IMR-90 (cell line): ENCODE measurements around the gene NOS1AP.

ENCODE experiments used
- BHLHE40 ChIP-seq: fragments of 150-350 bp; IDR thresholded peaks from 2 replicates; pipeline ENCODE4 v1.6.1; 2016; ENCODE audit warnings: mild to moderate bottlenecking, low read depth, low read length
- CEBPB ChIP-seq: IDR thresholded peaks from 2 replicates; pipeline ENCODE4 v1.6.1; 2012; ENCODE audit warnings: low read depth, low read length, improper control_type of control experiment
- ELK1 ChIP-seq: fragments of 150-350 bp; IDR thresholded peaks from 2 replicates; pipeline ENCODE4 v1.6.1; 2016; ENCODE audit warnings: low read depth, mild to moderate bottlenecking, low read length, moderate library complexity, borderline replicate concordance
- FOS ChIP-seq: fragments of 150-350 bp; IDR thresholded peaks from 2 replicates; pipeline ENCODE4 v1.6.1; 2016; ENCODE audit warnings: low read depth, low read length
- MAFK ChIP-seq: IDR thresholded peaks from 2 replicates; pipeline ENCODE4 v1.6.1; 2012; ENCODE audit warnings: low read depth, low read length, improper control_type of control experiment
- MAZ ChIP-seq: IDR thresholded peaks from 2 replicates; pipeline ENCODE4 v1.6.1; 2012; ENCODE audit warnings: low read depth, mild to moderate bottlenecking, low read length, improper control_type of control experiment, moderate library complexity, borderline replicate concordance
- MXI1 ChIP-seq: IDR thresholded peaks from 2 replicates; pipeline ENCODE4 v1.6.1; 2012; ENCODE audit warnings: low read depth, mild to moderate bottlenecking, low read length, moderate library complexity, borderline replicate concordance
- POLR2A ChIP-seq: IDR thresholded peaks from 2 replicates; pipeline ENCODE4 v1.6.1; 2012; ENCODE audit warnings: mild to moderate bottlenecking, low read depth, low read length
- RAD21 ChIP-seq: IDR thresholded peaks from 2 replicates; pipeline ENCODE4 v1.6.1; 2012; ENCODE audit warnings: low read length, improper control_type of control experiment
- RFX5 ChIP-seq: IDR thresholded peaks from 2 replicates; pipeline ENCODE4 v1.8.0; 2012; ENCODE audit warnings: low read depth, mild to moderate bottlenecking, low read length, moderate library complexity
- USF2 ChIP-seq: fragments of 150-350 bp; IDR thresholded peaks from 2 replicates; pipeline ENCODE4 v1.6.1; 2017; ENCODE audit warnings: mild to moderate bottlenecking, antibody characterized with exemption, low read length, low read depth
- TF ChIP-seq, protein P1 (sequence below): conservative IDR thresholded peaks from 2 replicates; pipeline ENCODE4 v1.5.1; 2012; ENCODE audit warnings: mild to moderate bottlenecking, low read depth, low read length, improper control_type of control experiment

GRCh38 chr1:162236201-162236600 lies 166.7 kb downstream of the NOS1AP start:
- TF ChIP-seq BHLHE40 (no peak), CEBPB (no peak), POLR2A (no peak), MXI1 (no peak), RAD21 (no peak), MAZ (no peak), USF2 (no peak), ELK1 (no peak), MAFK (no peak), RFX5 (no peak), FOS (no peak)
- TF ChIP-seq, protein P1, sequence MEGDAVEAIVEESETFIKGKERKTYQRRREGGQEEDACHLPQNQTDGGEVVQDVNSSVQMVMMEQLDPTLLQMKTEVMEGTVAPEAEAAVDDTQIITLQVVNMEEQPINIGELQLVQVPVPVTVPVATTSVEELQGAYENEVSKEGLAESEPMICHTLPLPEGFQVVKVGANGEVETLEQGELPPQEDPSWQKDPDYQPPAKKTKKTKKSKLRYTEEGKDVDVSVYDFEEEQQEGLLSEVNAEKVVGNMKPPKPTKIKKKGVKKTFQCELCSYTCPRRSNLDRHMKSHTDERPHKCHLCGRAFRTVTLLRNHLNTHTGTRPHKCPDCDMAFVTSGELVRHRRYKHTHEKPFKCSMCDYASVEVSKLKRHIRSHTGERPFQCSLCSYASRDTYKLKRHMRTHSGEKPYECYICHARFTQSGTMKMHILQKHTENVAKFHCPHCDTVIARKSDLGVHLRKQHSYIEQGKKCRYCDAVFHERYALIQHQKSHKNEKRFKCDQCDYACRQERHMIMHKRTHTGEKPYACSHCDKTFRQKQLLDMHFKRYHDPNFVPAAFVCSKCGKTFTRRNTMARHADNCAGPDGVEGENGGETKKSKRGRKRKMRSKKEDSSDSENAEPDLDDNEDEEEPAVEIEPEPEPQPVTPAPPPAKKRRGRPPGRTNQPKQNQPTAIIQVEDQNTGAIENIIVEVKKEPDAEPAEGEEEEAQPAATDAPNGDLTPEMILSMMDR = no peak
